ENCODE results near the gene MNAT1. TPM values are rescaled to one million over a fixed set of nuclear protein-coding genes. Genes with fewer than 3 reads are reported as not detected.

Gene MNAT1
- total RNA-seq, 4 donors from 2014 or later, result 32.4 to 48.9 (median 44.6) TPM

- Histone ChIP-seq H3K4me1 (no peaks in the 10 kb centered on the region), H3K36me3 (no peaks in the 10 kb centered on the region), H3K9me3 (no peaks in the 10 kb centered on the region), H3K27ac (no peak overlapping the region), H3K4me3 (no peak overlapping the region), H3K27me3 (no peaks in the 10 kb centered on the region)
- DNase-seq (ENCODE audit: low spot score in 2 of 2), result no peak
- TF ChIP-seq POLR2A (IDR thresholded peaks at IDR 0.05) (no peak), EP300 (IDR thresholded peaks at IDR 0.05) (no peak)
- TF ChIP-seq, protein P1, sequence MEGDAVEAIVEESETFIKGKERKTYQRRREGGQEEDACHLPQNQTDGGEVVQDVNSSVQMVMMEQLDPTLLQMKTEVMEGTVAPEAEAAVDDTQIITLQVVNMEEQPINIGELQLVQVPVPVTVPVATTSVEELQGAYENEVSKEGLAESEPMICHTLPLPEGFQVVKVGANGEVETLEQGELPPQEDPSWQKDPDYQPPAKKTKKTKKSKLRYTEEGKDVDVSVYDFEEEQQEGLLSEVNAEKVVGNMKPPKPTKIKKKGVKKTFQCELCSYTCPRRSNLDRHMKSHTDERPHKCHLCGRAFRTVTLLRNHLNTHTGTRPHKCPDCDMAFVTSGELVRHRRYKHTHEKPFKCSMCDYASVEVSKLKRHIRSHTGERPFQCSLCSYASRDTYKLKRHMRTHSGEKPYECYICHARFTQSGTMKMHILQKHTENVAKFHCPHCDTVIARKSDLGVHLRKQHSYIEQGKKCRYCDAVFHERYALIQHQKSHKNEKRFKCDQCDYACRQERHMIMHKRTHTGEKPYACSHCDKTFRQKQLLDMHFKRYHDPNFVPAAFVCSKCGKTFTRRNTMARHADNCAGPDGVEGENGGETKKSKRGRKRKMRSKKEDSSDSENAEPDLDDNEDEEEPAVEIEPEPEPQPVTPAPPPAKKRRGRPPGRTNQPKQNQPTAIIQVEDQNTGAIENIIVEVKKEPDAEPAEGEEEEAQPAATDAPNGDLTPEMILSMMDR (IDR thresholded peaks at IDR 0.05), result no peak
These were observed 230.8 kb downstream of the MNAT1 start for GRCh38 chr14:60965402-60965801.

DNA sequence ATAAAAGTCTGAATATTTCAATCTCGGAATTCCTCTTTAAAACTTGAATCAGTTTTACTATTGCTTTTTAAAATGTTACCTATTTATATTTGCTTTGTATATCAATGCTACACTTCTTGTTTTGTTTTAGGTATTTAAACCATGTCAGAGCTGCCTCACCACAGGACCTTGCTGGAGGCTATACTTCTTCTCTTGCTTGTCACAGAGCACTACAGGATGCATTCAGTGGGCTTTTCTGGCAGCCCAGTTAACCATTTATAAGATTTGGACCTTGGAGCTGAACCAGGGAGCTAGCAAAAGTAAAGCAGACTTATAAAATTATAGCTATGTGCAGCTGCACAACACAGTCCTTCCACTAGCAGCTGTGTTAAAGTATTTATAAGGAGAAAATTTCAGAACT lies 233.5 kb downstream of the MNAT1 start:
- Histone ChIP-seq H3K36me3 (peaks cover 0 to 15% (median 0%) of the 10 kb centered on the region in 3 donors), H3K27ac (no peak overlapping the region), H3K4me1 (no peaks in the 10 kb centered on the region), H3K9me3 (no peaks in the 10 kb centered on the region), H3K27me3 (no peaks in the 10 kb centered on the region), H3K4me3 (no peak overlapping the region)
- no peak for DNase-seq (ENCODE audit: low spot score in 2 of 2)
- TF ChIP-seq POLR2A (IDR thresholded peaks at IDR 0.05), result no peak
- TF ChIP-seq EP300 (IDR thresholded peaks at IDR 0.05), result no peak
- TF ChIP-seq, protein P1 (IDR thresholded peaks at IDR 0.05), result no peak
- 83 to 88% methylated on average over 1 of the region's 1 CpG for WGBS, 2 donors

DNA sequence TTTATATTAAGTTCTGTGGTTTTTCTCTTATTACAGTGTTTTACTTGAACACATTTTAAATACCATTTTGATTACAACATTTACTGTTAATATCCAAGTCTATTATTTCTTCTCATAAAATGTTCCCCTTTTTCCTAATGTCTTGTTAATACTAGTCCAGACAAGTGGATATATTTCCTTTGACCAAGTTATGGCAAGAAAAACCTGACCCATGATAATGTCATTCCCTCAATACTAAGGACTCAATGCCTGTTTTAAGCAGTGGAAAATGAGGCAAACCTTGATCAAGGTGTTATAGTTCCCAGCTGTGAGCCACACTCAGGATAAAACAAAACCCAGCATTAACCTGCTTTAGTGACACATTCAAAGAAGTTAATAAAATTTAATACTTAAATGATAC lies 234.1 kb downstream of the MNAT1 start:
- no peaks in the 10 kb centered on the region for H3K27me3 ChIP-seq
- TF ChIP-seq, protein P1 (IDR thresholded peaks at IDR 0.05), result no peak
- TF ChIP-seq POLR2A (IDR thresholded peaks at IDR 0.05) (no peak), EP300 (IDR thresholded peaks at IDR 0.05) (no peak)

DNA sequence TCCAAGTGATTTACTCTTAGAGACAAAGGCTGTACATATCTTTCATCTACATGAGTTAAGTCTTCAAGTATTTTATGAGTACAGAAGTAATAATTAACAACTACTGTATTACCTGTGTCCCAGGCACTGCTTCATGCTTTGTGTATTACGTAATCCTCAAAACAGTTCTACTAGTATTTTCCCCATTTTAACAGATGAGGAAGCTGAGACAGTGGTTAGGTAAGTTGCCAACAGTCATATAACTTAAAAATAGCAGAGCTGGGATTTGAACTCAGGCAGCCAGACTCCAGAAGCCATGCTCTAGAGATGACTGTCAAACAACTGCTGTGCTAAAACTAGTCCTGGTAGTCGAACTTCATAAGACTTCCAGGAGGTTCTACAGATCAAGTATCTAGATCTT lies 235.6 kb downstream of the MNAT1 start:
- Histone ChIP-seq H3K4me3 (no peak overlapping the region), H3K36me3 (peaks cover 0 to 35% (median 0%) of the 10 kb centered on the region in 3 donors), H3K27me3 (no peaks in the 10 kb centered on the region), H3K9me3 (no peaks in the 10 kb centered on the region), H3K27ac (no peak overlapping the region), H3K4me1 (no peaks in the 10 kb centered on the region)
- 93 to 96% methylated on average over 2 of the region's 2 CpGs for WGBS, 2 donors
- no peak for DNase-seq (ENCODE audit: low spot score in 2 of 2)
- TF ChIP-seq POLR2A (IDR thresholded peaks at IDR 0.05) (no peak), EP300 (IDR thresholded peaks at IDR 0.05) (no peak)
- TF ChIP-seq, protein P1 (IDR thresholded peaks at IDR 0.05), result no peak

More for the DNA sequence above, 234.1 kb downstream of the MNAT1 start:
- Histone ChIP-seq H3K4me3 (no peak overlapping the region), H3K27ac (no peak overlapping the region), H3K9me3 (no peaks in the 10 kb centered on the region), H3K36me3 (peaks cover 0 to 21% (median 0%) of the 10 kb centered on the region in 3 donors), H3K4me1 (no peaks in the 10 kb centered on the region)
- no peak for DNase-seq (ENCODE audit: low spot score in 2 of 2)

- no peaks in the 10 kb centered on the region for H3K9me3 ChIP-seq
- no peak overlapping the region for H3K27ac ChIP-seq
- no peak overlapping the region for H3K4me3 ChIP-seq
- no peaks in the 10 kb centered on the region for H3K4me1 ChIP-seq
- TF ChIP-seq, protein P1 (IDR thresholded peaks at IDR 0.05), result no peak
- TF ChIP-seq EP300 (IDR thresholded peaks at IDR 0.05) (no peak), POLR2A (IDR thresholded peaks at IDR 0.05) (no peak)
- H3K27me3 ChIP-seq, result no peaks in the 10 kb centered on the region
- WGBS, 2 donors, result 45 to 47% methylated on average over 2 of the region's 2 CpGs
- peaks cover 0 to 46% (median 0%) of the 10 kb centered on the region in 3 donors for H3K36me3 ChIP-seq
- DNase-seq (ENCODE audit: low spot score in 2 of 2), result no peak
These were observed 236.7 kb downstream of the MNAT1 start for GRCh38 chr14:60971271-60971670.

Data from tibial nerve (tissue), 4 donors.